Neutrophil (primary cell): ENCODE measurements around the gene AMPD1.

Source experiments
- H3K27ac ChIP-seq: fragments of 200-600 bp; sonication (generic); 2 replicates; pipeline ENCODE4 v1.5.1; 2016; ENCODE audit warnings: mild to moderate bottlenecking, moderate library complexity
- H3K27me3 ChIP-seq: fragments of 200-600 bp; sonication (generic); 2 replicates; pipeline ENCODE4 v1.6.0; 2016; ENCODE audit warnings: mild to moderate bottlenecking
- H3K36me3 ChIP-seq: fragments of 200-600 bp; sonication (generic); 2 replicates; pipeline ENCODE4 v1.5.1; 2017
- H3K4me1 ChIP-seq, 2 experiments: fragments of 200-600 bp in 1 of 2; sonication (generic) in 1 of 2; 1 replicate in 1 of 2; 2 replicates in 1 of 2; pipeline versions ENCODE4 v1.5.1 to v1.6.1; 2013 to 2016; ENCODE audit warnings: low read depth in 1 of 2, low read length in 1 of 2, mild to moderate bottlenecking in 1 of 2, moderate library complexity in 1 of 2; ENCODE audit not compliant: control insufficient read depth in 1 of 2, insufficient read depth in 1 of 2
- H3K4me3 ChIP-seq, 2 experiments: fragments of 200-600 bp in 1 of 2; sonication (generic) in 1 of 2; 1 replicate in 1 of 2; 2 replicates in 1 of 2; pipeline ENCODE4 v1.5.1; 2013 to 2016; ENCODE audit warnings: low read depth in 1 of 2, low read length in 1 of 2, mild to moderate bottlenecking in 1 of 2, moderate library complexity in 1 of 2
- H3K9me3 ChIP-seq: fragments of 200-600 bp; sonication (generic); 2 replicates; pipeline ENCODE4 v1.5.1; 2016
- TF ChIP-seq, protein P1 (sequence below): fragments of 200-600 bp; sonication (generic); IDR thresholded peaks from 2 replicates; pipeline ENCODE4 v1.5.1; 2016; ENCODE audit warnings: antibody characterized with exemption

The AMPD1 gene

DNA sequence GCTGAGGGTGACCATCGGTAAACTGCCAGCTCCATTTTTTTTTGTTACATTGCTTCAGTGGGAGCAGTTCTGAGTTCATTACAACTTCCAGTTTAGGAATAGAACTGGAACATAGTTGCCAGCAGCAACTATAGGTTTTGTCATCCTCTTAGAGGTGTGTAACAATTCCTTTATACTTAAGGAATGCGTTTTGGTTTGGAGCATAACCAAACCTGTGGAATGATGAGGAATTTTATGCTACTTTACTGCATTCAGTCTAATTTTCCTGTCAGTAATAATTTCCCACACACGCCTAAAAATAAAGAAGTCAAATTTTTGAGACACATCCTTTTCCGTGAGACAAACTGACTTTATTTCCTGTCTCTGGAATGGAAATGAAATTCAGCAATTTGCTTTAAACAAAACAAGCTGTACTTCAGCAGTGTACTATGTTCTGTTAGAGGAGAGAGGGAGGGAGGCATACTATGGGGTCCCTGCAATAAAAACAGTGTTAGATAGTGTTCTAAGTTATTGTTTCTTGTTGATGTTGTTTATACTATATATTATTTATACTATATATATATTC is 4.8 kb upstream of the AMPD1 start:
- peaks cover 0 to 9% of the 10 kb centered on the region in 2 experiments for H3K4me1 ChIP-seq
- H3K27me3 ChIP-seq = peaks cover 4% of the 10 kb centered on the region
- H3K27ac ChIP-seq = no peak overlapping the region
- no peaks in the 10 kb centered on the region for H3K9me3 ChIP-seq
- H3K4me3 ChIP-seq = no peak overlapping the region
- peaks cover 7% of the 10 kb centered on the region for H3K36me3 ChIP-seq
- TF ChIP-seq, protein P1, sequence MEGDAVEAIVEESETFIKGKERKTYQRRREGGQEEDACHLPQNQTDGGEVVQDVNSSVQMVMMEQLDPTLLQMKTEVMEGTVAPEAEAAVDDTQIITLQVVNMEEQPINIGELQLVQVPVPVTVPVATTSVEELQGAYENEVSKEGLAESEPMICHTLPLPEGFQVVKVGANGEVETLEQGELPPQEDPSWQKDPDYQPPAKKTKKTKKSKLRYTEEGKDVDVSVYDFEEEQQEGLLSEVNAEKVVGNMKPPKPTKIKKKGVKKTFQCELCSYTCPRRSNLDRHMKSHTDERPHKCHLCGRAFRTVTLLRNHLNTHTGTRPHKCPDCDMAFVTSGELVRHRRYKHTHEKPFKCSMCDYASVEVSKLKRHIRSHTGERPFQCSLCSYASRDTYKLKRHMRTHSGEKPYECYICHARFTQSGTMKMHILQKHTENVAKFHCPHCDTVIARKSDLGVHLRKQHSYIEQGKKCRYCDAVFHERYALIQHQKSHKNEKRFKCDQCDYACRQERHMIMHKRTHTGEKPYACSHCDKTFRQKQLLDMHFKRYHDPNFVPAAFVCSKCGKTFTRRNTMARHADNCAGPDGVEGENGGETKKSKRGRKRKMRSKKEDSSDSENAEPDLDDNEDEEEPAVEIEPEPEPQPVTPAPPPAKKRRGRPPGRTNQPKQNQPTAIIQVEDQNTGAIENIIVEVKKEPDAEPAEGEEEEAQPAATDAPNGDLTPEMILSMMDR = no peak

- TF ChIP-seq, protein P1 = no peak
- H3K27me3 ChIP-seq = peaks cover 21% of the 10 kb centered on the region
- H3K4me3 ChIP-seq = no peak overlapping the region
- H3K4me1 ChIP-seq = peaks cover 0 to 9% of the 10 kb centered on the region in 2 experiments
- no peaks in the 10 kb centered on the region for H3K36me3 ChIP-seq
- H3K9me3 ChIP-seq = no peaks in the 10 kb centered on the region
- no peak overlapping the region for H3K27ac ChIP-seq
These were observed 1.5 kb upstream of the AMPD1 start for GRCh38 chr1:114696810-114697209.

DNA sequence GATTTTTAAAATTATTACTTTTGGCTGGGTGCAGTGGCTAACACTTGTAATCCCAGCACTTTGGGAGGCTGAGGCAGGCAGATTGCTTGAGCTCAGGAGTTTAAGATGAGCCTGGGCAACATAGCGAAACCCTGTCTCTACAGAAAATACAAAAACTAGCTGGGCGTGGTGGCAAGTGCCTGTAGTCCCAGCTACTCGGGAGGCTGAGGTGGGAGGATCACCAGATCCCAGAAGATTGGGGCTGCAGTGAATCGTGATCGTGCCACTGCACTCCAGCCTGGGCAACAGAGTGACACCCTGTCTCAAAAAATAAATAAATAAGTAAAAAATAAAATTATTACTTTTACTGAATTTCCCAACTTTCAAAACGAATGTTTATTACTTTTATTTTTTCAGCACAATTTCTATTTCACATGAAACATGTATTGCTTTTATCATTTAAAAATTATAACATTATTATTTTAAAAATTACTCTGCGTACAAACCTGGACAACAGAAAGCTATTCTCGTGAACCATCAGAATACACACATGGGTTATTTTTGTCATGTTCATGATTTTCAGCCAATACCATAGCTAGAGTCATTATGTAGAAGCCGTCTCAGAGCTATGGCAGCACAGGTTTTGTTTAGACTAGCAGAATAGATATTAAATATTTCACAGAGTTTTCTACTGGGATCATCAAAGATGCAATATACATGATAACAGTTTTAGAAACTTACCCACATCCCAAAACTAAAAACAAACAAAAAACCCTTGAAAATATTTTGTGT is 621 bp downstream of the AMPD1 start:
- Histone ChIP-seq H3K36me3 (no peaks in the 10 kb centered on the region), H3K4me1 (peaks cover 0 to 3% of the 10 kb centered on the region in 2 experiments), H3K27ac (no peak overlapping the region), H3K27me3 (peaks cover 21% of the 10 kb centered on the region), H3K4me3 (no peak overlapping the region), H3K9me3 (no peaks in the 10 kb centered on the region)
- TF ChIP-seq, protein P1 = no peak

DNA sequence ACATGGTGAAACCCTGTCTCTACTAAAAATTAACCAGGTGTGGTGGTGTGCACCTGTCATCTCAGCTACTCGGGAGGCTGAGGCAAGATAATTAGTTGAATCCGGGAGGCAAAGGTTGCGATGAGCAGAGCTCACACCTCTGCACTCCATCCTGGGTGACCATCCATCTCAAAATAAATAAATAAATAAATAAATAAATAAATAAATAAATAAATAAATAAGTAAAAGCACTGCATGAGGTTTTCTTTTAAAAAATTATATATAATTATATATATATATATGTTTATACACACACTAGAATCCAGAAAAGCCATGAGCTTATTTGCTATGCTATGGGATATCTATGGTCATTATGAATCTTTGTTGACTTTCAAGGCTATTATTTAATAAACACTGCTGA is 2.4 kb downstream of the AMPD1 start:
- no peak overlapping the region for H3K27ac ChIP-seq
- no peak overlapping the region for H3K4me3 ChIP-seq
- no peaks in the 10 kb centered on the region for H3K4me1 ChIP-seq
- peaks cover 39% of the 10 kb centered on the region for H3K27me3 ChIP-seq
- H3K36me3 ChIP-seq = no peaks in the 10 kb centered on the region
- TF ChIP-seq, protein P1 = no peak
- no peaks in the 10 kb centered on the region for H3K9me3 ChIP-seq

DNA sequence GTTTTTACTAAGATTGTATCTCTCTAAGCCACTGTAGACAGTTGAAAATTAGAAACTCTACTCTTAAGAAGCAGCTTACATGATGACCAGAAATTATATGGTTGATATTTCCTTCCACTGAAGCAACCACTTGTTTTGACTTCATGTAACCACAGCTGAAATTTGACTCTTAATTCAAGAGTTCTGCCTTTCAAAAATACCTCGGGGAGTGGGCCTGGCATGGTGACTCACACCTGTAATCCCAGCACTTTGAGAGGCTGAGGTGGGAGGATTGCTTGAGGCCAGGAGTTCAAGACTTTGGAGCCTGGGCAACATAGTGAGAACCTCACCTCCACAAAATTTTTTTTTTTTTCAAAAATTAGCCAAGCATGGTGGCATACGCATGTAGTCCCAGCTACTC is 4.3 kb downstream of the AMPD1 start:
- Histone ChIP-seq H3K36me3 (no peaks in the 10 kb centered on the region), H3K9me3 (no peaks in the 10 kb centered on the region), H3K4me3 (no peak overlapping the region), H3K4me1 (no peaks in the 10 kb centered on the region), H3K27me3 (peaks cover 56% of the 10 kb centered on the region), H3K27ac (no peak overlapping the region)
- TF ChIP-seq, protein P1 = no peak
